ENCODE data around the gene PLEK. TPM values are rescaled to one million over a fixed set of nuclear protein-coding genes. Genes with fewer than 3 reads are reported as not detected.

The PLEK gene
- total RNA-seq, 1 experiment from 2014 or later, result 232 TPM

DNA sequence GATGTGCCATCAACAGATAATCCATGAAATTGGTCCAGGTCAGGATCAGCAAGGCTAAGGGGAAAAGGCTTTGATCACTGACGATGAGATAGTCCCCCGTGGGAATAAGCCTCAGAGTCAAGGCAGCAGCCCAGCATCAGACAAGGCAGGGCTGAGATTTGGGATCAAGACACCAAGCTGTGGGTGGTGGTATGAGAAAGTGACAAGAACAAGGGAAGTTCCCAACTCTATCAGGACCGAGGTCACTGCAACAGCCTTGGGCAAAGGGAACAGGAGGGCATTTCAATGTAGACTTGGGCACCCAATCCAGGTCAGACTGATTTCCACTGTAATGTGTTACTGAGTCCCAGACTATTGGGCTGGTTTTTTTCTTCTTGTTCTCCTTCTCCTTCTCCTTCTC, 18.7 kb downstream of the PLEK start:
- H3K4me3 ChIP-seq (ENCODE audit: low read length), result peak overlapping the region; percentile 29; the same call in 1 of the 2 replicates
- H3K9ac ChIP-seq (ENCODE audit: low read length), result peak overlapping the region; percentile 54
- peaks cover 85% of the 10 kb centered on the region for H3K36me3 ChIP-seq (ENCODE audit: insufficient read depth, low read length)
- DNase-seq, result no peak
- peak overlapping the region; percentile 67 for H3K4me2 ChIP-seq (ENCODE audit: low read depth, low read length, poor library complexity, severe bottlenecking)
- peak overlapping the region; percentile 96 for H3K27ac ChIP-seq (ENCODE audit: low read length)
- no peaks in the 10 kb centered on the region for H3K9me3 ChIP-seq (ENCODE audit: low read length)
- no peaks in the 10 kb centered on the region for H3K27me3 ChIP-seq (ENCODE audit: low read length)
- H4K20me1 ChIP-seq (ENCODE audit: insufficient read depth, low read depth, low read length), result no peaks in the 10 kb centered on the region
- H3K4me1 ChIP-seq (ENCODE audit: low read length), result peaks cover 100% of the 10 kb centered on the region
- no peaks in the 10 kb centered on the region for H3K9me2 ChIP-seq (replicated peaks; ENCODE audit: insufficient read depth, low read length)
- H2AFZ ChIP-seq (ENCODE audit: low read length), result no peak overlapping the region
- H3K79me2 ChIP-seq (ENCODE audit: low read length), result peaks cover 37% of the 10 kb centered on the region

DNA sequence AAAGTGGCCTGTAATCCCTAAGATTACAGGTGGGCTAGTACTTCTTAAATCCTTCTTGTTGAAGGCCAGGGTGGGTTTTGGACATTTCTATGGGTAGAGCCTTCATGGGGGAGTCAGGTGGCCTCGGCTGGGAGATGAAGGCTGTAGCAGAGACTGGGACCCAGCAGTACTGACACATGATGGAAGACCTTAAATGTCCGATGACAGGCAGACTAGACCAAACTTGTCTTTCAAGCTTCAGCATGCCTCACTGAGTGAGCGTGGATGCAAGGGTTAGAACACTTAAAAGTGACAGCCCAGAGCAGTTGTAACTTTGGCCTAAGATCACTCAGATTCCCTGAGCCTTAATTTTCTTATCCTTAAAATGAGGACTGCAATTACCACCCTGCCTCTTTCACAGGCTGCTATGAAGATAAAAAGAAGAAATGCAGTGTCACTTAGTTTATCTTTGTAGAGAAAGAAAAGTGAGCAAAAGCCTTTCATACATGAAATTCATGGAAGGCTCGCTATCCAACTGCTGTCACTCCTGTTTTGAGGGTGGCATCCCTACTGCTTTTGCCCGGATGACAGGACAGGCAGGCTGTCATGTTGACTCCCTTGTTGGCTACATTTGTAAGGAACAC, 19.5 kb downstream of the PLEK start:
- Histone ChIP-seq H3K4me3 (ENCODE audit: low read length) (peak overlapping the region; percentile 29; the same call in 1 of the 2 replicates), H3K4me1 (ENCODE audit: low read length) (peaks cover 100% of the 10 kb centered on the region), H3K27me3 (ENCODE audit: low read length) (no peaks in the 10 kb centered on the region), H4K20me1 (ENCODE audit: insufficient read depth, low read depth, low read length) (no peaks in the 10 kb centered on the region), H2AFZ (ENCODE audit: low read length) (no peak overlapping the region), H3K36me3 (ENCODE audit: insufficient read depth, low read length) (peaks cover 86% of the 10 kb centered on the region), H3K9me3 (ENCODE audit: low read length) (no peaks in the 10 kb centered on the region), H3K27ac (ENCODE audit: low read length) (peak overlapping the region; percentile 96), H3K4me2 (ENCODE audit: low read depth, low read length, poor library complexity, severe bottlenecking) (peak overlapping the region; percentile 67), H3K9ac (ENCODE audit: low read length) (peak overlapping the region; percentile 54), H3K9me2 (replicated peaks; ENCODE audit: insufficient read depth, low read length) (no peaks in the 10 kb centered on the region), H3K79me2 (ENCODE audit: low read length) (peaks cover 32% of the 10 kb centered on the region)
- no peak for DNase-seq

DNA sequence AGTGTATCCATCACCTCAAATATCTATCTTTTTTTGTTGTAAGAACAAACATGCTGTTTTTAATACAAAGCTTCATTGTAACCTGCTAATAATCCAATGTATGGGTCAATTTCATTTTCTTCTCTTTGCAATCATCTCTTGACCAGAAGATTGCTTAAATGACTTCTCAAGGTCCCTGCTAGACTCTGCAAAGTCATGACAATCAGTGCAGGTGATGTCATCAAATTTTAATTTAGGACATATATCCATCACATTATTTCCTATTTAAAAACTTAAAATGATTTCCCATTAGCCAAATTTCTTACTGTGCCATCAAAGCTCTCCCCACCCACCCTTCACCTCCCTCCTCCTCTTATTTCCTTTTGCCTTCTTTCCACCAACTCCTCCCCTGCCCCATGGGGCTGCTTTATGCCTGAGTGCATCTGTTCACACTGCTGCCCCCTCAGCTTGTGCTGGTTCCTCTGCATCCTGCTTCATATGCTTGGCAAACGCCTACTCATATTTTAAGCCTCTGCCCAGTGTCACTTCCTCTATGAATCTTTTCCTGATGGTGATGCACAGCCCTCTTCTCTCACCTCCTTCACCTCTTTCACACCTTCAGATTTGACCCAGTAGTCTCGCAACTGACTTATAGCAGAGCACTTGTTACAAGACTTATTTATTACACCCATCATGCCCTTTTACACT, 20.3 kb downstream of the PLEK start:
- H3K79me2 ChIP-seq (ENCODE audit: low read length), result peaks cover 25% of the 10 kb centered on the region
- no peak overlapping the region for H2AFZ ChIP-seq (ENCODE audit: low read length)
- H3K9me3 ChIP-seq (ENCODE audit: low read length), result no peaks in the 10 kb centered on the region
- H3K36me3 ChIP-seq (ENCODE audit: insufficient read depth, low read length), result peaks cover 86% of the 10 kb centered on the region
- peak overlapping the region; percentile 29; the same call in 1 of the 2 replicates for H3K4me3 ChIP-seq (ENCODE audit: low read length)
- H3K27ac ChIP-seq (ENCODE audit: low read length), result peak overlapping the region; percentile 96
- no peaks in the 10 kb centered on the region for H3K27me3 ChIP-seq (ENCODE audit: low read length)
- H3K4me2 ChIP-seq (ENCODE audit: low read depth, low read length, poor library complexity, severe bottlenecking), result peak overlapping the region; percentile 67
- no peaks in the 10 kb centered on the region for H4K20me1 ChIP-seq (ENCODE audit: insufficient read depth, low read depth, low read length)
- peaks cover 100% of the 10 kb centered on the region for H3K4me1 ChIP-seq (ENCODE audit: low read length)
- H3K9ac ChIP-seq (ENCODE audit: low read length), result peak overlapping the region; percentile 54
- DNase-seq, result peak; percentile 98
- H3K9me2 ChIP-seq (replicated peaks; ENCODE audit: insufficient read depth, low read length), result no peaks in the 10 kb centered on the region

DNA sequence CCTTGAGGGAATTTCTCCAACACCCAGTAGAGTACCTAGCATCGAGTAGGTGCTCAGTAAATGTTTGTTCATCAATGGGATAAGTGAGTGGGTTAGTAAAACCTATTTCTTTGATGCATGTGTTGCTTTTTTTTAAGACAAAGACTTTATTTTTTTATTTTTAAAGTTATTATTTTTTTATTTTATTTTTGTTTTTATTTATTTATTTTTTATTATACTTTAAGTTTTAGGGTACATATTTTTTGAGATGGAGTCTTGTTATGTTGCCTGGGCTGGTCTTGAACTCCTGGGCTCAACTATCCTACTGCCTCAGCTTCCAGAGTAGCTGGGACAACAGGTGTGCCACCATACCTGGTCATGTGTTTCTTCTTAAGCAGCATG, 20.8 kb downstream of the PLEK start:
- Histone ChIP-seq H3K9me2 (replicated peaks; ENCODE audit: insufficient read depth, low read length) (no peaks in the 10 kb centered on the region), H3K4me2 (ENCODE audit: low read depth, low read length, poor library complexity, severe bottlenecking) (peak overlapping the region; percentile 67), H3K4me1 (ENCODE audit: low read length) (peaks cover 100% of the 10 kb centered on the region), H3K27me3 (ENCODE audit: low read length) (no peaks in the 10 kb centered on the region), H4K20me1 (ENCODE audit: insufficient read depth, low read depth, low read length) (no peaks in the 10 kb centered on the region), H2AFZ (ENCODE audit: low read length) (no peak overlapping the region), H3K9me3 (ENCODE audit: low read length) (no peaks in the 10 kb centered on the region), H3K4me3 (ENCODE audit: low read length) (peak overlapping the region; percentile 6; the same call in 1 of the 2 replicates), H3K79me2 (ENCODE audit: low read length) (peaks cover 21% of the 10 kb centered on the region), H3K9ac (ENCODE audit: low read length) (peak overlapping the region; percentile 42), H3K27ac (ENCODE audit: low read length) (peak overlapping the region; percentile 96), H3K36me3 (ENCODE audit: insufficient read depth, low read length) (peaks cover 86% of the 10 kb centered on the region)
- DNase-seq, result no peak

DNA sequence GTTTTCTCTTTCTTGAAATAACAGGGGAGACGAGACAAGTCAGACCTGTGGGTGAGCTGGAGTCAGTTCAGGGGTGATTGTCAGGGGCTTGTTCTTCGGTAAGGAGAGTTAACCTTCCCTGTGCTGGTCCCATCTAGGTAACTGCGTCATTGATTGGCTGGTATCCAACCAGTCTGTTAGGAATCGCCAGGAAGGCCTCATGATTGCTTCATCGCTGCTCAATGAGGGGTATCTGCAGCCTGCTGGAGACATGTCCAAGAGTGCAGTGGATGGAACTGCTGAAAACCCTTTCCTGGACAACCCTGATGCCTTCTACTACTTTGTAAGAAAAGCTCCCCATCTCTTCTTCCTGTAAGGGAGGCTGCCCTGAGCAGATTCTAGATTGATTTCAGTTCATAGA, 21.3 kb downstream of the PLEK start:
- peaks cover 21% of the 10 kb centered on the region for H3K79me2 ChIP-seq (ENCODE audit: low read length)
- no peak overlapping the region for H3K9ac ChIP-seq (ENCODE audit: low read length)
- H3K4me1 ChIP-seq (ENCODE audit: low read length), result peaks cover 100% of the 10 kb centered on the region
- no peaks in the 10 kb centered on the region for H4K20me1 ChIP-seq (ENCODE audit: insufficient read depth, low read depth, low read length)
- H3K4me2 ChIP-seq (ENCODE audit: low read depth, low read length, poor library complexity, severe bottlenecking), result peak overlapping the region; percentile 11
- no peaks in the 10 kb centered on the region for H3K27me3 ChIP-seq (ENCODE audit: low read length)
- H2AFZ ChIP-seq (ENCODE audit: low read length), result no peak overlapping the region
- no peak for DNase-seq
- no peaks in the 10 kb centered on the region for H3K9me3 ChIP-seq (ENCODE audit: low read length)
- H3K36me3 ChIP-seq (ENCODE audit: insufficient read depth, low read length), result peaks cover 86% of the 10 kb centered on the region
- peak overlapping the region; percentile 96 for H3K27ac ChIP-seq (ENCODE audit: low read length)
- H3K9me2 ChIP-seq (replicated peaks; ENCODE audit: insufficient read depth, low read length), result no peaks in the 10 kb centered on the region
- 0 out of 2 replicates have a peak overlapping the region, but pooled peaks have one; percentile 4 for H3K4me3 ChIP-seq (ENCODE audit: low read length)

DNA sequence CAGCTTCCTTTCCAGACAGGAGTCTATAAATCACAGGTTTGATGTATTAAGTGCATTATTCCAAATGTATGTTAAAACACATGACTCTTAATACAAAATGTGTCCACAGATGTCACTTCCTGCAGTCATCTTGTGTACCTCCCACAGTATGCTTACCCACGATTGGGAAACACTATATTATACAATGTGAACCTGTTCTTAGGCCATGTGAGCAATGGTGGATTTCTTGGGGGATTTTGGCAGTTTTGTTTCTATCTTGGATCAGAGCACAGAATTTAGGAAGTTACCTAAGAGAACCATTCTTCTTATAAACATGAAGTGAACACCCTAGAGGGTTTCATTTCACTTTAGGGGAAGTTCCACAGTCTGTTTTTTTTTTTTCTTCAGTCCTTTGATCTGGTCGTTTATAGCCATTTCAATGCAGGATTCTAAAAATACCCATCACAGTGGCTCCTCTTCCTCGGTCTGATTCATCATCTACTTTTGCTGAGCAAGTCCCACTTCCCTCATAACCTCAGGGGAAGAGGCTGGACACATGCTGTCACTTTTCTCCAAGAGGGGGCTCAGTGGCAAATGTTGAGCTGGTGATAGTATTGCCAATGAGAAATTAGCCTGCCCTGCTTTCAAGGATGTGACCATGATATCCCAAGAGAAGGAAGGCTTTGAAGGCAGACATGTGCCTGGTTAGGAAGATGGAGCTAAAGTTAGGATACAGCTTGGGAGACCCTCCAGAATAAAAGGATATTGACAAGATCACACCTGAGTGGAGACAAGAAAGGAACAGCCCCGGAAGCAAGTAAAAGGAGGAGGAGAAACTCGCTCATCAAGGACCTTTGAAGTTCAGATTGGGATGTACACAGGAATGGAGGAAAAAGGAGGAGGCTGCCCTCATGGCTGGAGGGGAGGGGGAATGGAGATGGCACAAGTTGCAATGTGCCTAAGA, 22.6 kb downstream of the PLEK start:
- peaks cover 86% of the 10 kb centered on the region for H3K36me3 ChIP-seq (ENCODE audit: insufficient read depth, low read length)
- H2AFZ ChIP-seq (ENCODE audit: low read length), result no peak overlapping the region
- H3K9me3 ChIP-seq (ENCODE audit: low read length), result no peaks in the 10 kb centered on the region
- peak overlapping the region; percentile 9; the same call in 1 of the 2 replicates for H3K4me3 ChIP-seq (ENCODE audit: low read length)
- H3K4me1 ChIP-seq (ENCODE audit: low read length), result peaks cover 95% of the 10 kb centered on the region
- no peaks in the 10 kb centered on the region for H3K9me2 ChIP-seq (replicated peaks; ENCODE audit: insufficient read depth, low read length)
- H3K4me2 ChIP-seq (ENCODE audit: low read depth, low read length, poor library complexity, severe bottlenecking), result peak overlapping the region; percentile 47
- peaks cover 21% of the 10 kb centered on the region for H3K79me2 ChIP-seq (ENCODE audit: low read length)
- H3K9ac ChIP-seq (ENCODE audit: low read length), result peak overlapping the region; percentile 8
- H3K27ac ChIP-seq (ENCODE audit: low read length), result peak overlapping the region; percentile 96
- H4K20me1 ChIP-seq (ENCODE audit: insufficient read depth, low read depth, low read length), result no peaks in the 10 kb centered on the region
- no peaks in the 10 kb centered on the region for H3K27me3 ChIP-seq (ENCODE audit: low read length)
- peak; percentile 83 for DNase-seq

DNA sequence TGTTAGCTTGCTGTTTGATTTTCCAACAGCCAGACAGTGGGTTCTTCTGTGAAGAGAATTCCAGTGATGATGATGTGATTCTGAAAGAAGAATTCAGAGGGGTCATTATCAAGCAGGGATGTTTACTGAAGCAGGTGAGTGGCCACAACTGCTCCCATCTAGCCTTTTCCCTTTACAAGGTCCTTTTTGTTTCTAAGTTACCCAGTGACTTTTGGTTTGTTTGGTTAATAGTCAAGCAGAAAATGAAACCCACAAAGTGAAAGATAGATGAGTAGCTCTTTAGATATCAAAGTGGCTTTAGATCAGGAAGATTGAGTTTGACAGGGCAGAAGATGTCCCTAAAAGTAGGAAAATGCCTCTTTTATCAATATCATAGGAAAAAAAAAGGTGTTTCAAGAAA, 23.3 kb downstream of the PLEK start:
- Histone ChIP-seq H3K4me1 (ENCODE audit: low read length) (peaks cover 88% of the 10 kb centered on the region), H3K9ac (ENCODE audit: low read length) (peak overlapping the region; percentile 8), H3K27ac (ENCODE audit: low read length) (peak overlapping the region; percentile 96), H3K4me2 (ENCODE audit: low read depth, low read length, poor library complexity, severe bottlenecking) (peak overlapping the region; percentile 47), H3K27me3 (ENCODE audit: low read length) (no peaks in the 10 kb centered on the region), H3K9me2 (replicated peaks; ENCODE audit: insufficient read depth, low read length) (no peaks in the 10 kb centered on the region), H3K36me3 (ENCODE audit: insufficient read depth, low read length) (peaks cover 86% of the 10 kb centered on the region), H4K20me1 (ENCODE audit: insufficient read depth, low read depth, low read length) (no peaks in the 10 kb centered on the region), H3K79me2 (ENCODE audit: low read length) (peaks cover 21% of the 10 kb centered on the region), H3K9me3 (ENCODE audit: low read length) (no peaks in the 10 kb centered on the region), H3K4me3 (ENCODE audit: low read length) (no peak overlapping the region), H2AFZ (ENCODE audit: low read length) (no peak overlapping the region)
- DNase-seq, result no peak

DNA sequence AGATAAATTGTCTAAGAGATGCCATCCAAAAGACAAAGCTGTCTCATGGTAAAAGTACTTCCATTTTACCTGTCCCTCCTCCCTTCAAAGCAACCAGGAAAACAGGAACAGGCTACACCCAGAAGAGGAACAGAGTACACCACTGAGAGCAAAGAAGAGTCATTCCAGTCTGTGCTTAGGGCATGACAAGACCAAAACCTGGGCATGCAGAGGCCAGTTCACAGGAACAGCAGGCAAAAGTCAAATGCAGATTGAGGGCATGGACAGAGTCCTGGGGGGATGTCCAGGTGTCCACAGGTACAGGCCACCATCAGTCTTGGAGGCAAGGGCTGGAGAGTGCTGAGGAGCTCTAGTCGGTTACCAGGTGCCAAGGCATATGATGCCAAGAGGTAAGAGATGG, 23.7 kb downstream of the PLEK start:
- H3K9me3 ChIP-seq (ENCODE audit: low read length), result no peaks in the 10 kb centered on the region
- H3K4me3 ChIP-seq (ENCODE audit: low read length), result no peak overlapping the region
- DNase-seq, result no peak

More for the DNA sequence above, 23.7 kb downstream of the PLEK start:
- H3K9ac ChIP-seq (ENCODE audit: low read length), result no peak overlapping the region
- peaks cover 86% of the 10 kb centered on the region for H3K36me3 ChIP-seq (ENCODE audit: insufficient read depth, low read length)
- no peaks in the 10 kb centered on the region for H3K9me2 ChIP-seq (replicated peaks; ENCODE audit: insufficient read depth, low read length)
- H2AFZ ChIP-seq (ENCODE audit: low read length), result no peak overlapping the region
- H3K27ac ChIP-seq (ENCODE audit: low read length), result peak overlapping the region; percentile 96
- peaks cover 84% of the 10 kb centered on the region for H3K4me1 ChIP-seq (ENCODE audit: low read length)
- H4K20me1 ChIP-seq (ENCODE audit: insufficient read depth, low read depth, low read length), result no peaks in the 10 kb centered on the region
- no peak overlapping the region for H3K4me2 ChIP-seq (ENCODE audit: low read depth, low read length, poor library complexity, severe bottlenecking)
- H3K79me2 ChIP-seq (ENCODE audit: low read length), result peaks cover 20% of the 10 kb centered on the region
- no peaks in the 10 kb centered on the region for H3K27me3 ChIP-seq (ENCODE audit: low read length)
